Measurements from ENCODE around the gene ST7.

The ST7 gene

DNA sequence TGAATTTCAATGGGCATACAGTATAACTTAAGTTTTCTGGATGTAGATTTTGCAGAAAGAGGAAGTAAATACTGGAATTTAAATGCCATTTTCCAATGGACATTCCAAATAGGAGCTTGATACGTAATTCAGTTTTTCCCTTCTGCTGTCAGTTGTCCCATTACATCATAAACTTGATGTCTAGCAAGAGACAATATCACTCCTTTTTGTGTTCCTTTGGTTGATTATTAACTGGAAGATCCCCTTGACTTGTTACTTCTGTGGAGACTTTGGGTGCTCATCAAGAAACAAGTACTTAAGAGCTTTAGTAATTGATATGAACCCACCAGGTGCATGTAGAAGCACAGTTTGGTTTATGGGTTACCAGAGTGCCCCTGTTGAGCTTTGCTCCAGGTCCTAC, 116.1 kb downstream of the ST7 start (continued):
- TF ChIP-seq, protein P1, sequence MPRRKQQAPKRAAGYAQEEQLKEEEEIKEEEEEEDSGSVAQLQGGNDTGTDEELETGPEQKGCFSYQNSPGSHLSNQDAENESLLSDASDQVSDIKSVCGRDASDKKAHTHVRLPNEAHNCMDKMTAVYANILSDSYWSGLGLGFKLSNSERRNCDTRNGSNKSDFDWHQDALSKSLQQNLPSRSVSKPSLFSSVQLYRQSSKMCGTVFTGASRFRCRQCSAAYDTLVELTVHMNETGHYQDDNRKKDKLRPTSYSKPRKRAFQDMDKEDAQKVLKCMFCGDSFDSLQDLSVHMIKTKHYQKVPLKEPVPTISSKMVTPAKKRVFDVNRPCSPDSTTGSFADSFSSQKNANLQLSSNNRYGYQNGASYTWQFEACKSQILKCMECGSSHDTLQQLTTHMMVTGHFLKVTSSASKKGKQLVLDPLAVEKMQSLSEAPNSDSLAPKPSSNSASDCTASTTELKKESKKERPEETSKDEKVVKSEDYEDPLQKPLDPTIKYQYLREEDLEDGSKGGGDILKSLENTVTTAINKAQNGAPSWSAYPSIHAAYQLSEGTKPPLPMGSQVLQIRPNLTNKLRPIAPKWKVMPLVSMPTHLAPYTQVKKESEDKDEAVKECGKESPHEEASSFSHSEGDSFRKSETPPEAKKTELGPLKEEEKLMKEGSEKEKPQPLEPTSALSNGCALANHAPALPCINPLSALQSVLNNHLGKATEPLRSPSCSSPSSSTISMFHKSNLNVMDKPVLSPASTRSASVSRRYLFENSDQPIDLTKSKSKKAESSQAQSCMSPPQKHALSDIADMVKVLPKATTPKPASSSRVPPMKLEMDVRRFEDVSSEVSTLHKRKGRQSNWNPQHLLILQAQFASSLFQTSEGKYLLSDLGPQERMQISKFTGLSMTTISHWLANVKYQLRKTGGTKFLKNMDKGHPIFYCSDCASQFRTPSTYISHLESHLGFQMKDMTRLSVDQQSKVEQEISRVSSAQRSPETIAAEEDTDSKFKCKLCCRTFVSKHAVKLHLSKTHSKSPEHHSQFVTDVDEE (CRISPR knock-in tag; IDR thresholded peaks at IDR 0.05), result no peak
- TF ChIP-seq ZC3H10 (CRISPR knock-in tag; IDR thresholded peaks at IDR 0.05), result no peak
- no peak for TF ChIP-seq RARB (CRISPR knock-in tag; IDR thresholded peaks at IDR 0.05)

DNA sequence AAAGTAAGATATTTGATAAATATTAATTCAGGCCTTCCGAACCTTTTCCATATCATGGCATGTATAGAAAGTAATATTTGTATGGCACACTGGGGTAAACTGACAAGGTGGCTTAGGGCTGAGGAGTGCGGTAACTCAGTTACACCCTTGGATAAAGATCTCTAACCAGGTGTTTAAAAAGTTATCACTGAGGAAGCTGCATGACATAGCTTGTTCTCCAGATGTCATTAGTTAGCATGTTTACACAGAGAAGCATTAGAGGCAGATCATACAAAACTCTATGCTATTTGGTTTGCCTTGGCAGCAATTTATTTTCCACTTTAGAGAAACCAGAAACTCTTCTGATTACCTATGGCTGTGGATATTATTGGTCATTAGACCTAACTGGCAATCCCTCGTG, 118.2 kb downstream of the ST7 start:
- ATAC-seq, result no peak
- TF ChIP-seq TCF4 (CRISPR knock-in tag; IDR thresholded peaks at IDR 0.05; ENCODE audit: borderline replicate concordance), result peak; percentile 66; the same call in 1 of the 2 replicates
- TF ChIP-seq, protein P1 (CRISPR knock-in tag; IDR thresholded peaks at IDR 0.05), result 0 out of 2 replicates have a peak, but pooled peaks have one; percentile 21
- TF ChIP-seq BACH2 (CRISPR knock-in tag; IDR thresholded peaks at IDR 0.05; ENCODE audit: borderline replicate concordance), result no peak

DNA sequence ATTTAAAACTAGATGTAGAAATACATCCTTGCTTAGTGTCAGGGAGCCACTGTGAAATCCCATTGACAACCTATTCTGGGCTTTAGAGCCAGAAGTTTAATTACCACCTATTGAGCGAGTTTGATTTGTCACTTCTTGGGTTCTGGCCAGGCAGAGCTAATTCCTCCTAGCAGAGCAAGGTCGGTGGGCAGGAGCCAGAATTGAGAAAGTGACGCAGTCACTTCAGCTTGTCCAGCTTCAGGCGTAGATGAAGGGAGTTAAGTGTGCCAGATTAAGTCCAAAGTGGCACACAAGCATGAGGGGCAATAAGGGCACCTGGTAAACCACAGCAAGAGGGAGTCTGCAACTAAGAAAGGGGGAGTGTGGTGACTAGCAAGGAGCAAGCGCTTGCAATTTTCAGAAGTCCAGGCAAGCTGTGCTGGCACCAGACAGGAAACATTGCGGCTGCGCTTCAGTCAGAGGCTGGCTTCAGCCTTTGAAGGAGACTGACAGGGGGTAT, 119.4 kb downstream of the ST7 start:
- TF ChIP-seq, protein P1 (CRISPR knock-in tag; IDR thresholded peaks at IDR 0.05), result peak; percentile 67; the same call in 1 of the 2 replicates
- TF ChIP-seq BACH2 (CRISPR knock-in tag; IDR thresholded peaks at IDR 0.05; ENCODE audit: borderline replicate concordance) (no peak), ISL1 (CRISPR knock-in tag; IDR thresholded peaks at IDR 0.05) (peak; percentile 52; the same call in 1 of the 2 replicates)
- ATAC-seq, result peak; percentile 82

DNA sequence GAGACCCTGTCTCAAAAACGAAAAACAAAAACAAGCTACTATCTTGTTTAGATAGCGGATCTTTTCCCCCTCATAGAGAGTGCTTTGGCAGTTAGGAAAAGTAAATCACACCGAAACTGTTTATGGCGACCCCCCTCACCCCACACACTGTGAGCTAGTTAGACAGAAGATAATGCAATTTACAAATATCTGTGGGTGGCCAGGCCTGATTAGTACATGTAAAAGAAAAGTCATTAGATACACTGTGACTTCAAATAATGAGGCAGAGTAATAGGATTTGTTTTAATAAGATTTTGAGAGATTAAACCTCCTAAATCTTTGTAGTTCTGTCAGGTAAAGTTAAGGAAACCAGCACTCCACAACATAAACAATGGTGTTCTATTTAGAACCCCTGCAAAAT, 121.1 kb downstream of the ST7 start:
- TF ChIP-seq ISL1 (CRISPR knock-in tag; IDR thresholded peaks at IDR 0.05), result no peak
- no peak for TF ChIP-seq ARNTL (CRISPR knock-in tag; IDR thresholded peaks at IDR 0.05; ENCODE audit: borderline replicate concordance, low read depth)
- TF ChIP-seq, protein P2, sequence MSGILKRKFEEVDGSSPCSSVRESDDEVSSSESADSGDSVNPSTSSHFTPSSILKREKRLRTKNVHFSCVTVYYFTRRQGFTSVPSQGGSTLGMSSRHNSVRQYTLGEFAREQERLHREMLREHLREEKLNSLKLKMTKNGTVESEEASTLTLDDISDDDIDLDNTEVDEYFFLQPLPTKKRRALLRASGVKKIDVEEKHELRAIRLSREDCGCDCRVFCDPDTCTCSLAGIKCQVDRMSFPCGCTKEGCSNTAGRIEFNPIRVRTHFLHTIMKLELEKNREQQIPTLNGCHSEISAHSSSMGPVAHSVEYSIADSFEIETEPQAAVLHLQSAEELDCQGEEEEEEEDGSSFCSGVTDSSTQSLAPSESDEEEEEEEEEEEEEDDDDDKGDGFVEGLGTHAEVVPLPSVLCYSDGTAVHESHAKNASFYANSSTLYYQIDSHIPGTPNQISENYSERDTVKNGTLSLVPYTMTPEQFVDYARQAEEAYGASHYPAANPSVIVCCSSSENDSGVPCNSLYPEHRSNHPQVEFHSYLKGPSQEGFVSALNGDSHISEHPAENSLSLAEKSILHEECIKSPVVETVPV (CRISPR knock-in tag; IDR thresholded peaks at IDR 0.05), result no peak
- no peak for TF ChIP-seq RARB (CRISPR knock-in tag; IDR thresholded peaks at IDR 0.05)
- no peak for TF ChIP-seq ZNF565 (CRISPR knock-in tag; conservative IDR thresholded peaks at IDR 0.05; ENCODE audit: low read depth)
- TF ChIP-seq SNAI2 (CRISPR knock-in tag; IDR thresholded peaks at IDR 0.05), result no peak
- TF ChIP-seq, protein P3, sequence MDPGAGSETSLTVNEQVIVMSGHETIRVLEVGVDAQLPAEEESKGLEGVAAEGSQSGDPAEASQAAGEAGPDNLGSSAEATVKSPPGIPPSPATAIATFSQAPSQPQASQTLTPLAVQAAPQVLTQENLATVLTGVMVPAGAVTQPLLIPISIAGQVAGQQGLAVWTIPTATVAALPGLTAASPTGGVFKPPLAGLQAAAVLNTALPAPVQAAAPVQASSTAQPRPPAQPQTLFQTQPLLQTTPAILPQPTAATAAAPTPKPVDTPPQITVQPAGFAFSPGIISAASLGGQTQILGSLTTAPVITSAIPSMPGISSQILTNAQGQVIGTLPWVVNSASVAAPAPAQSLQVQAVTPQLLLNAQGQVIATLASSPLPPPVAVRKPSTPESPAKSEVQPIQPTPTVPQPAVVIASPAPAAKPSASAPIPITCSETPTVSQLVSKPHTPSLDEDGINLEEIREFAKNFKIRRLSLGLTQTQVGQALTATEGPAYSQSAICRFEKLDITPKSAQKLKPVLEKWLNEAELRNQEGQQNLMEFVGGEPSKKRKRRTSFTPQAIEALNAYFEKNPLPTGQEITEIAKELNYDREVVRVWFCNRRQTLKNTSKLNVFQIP (CRISPR knock-in tag; IDR thresholded peaks at IDR 0.05; ENCODE audit: borderline replicate concordance, low read depth), result no peak
- no peak for TF ChIP-seq OSR1 (CRISPR knock-in tag; IDR thresholded peaks at IDR 0.05)
- TF ChIP-seq CSDC2 (CRISPR knock-in tag; IDR thresholded peaks at IDR 0.05), result no peak
- TF ChIP-seq ZC3H10 (CRISPR knock-in tag; IDR thresholded peaks at IDR 0.05), result no peak
- ATAC-seq, result no peak

Data from SK-N-SH treated with all-trans-retinoic acid at 6 μM for 48 hours (cell line).